Epithelial cell of esophagus (primary cell): ENCODE results near the gene PAFAH1B1.

Source experiments
- DNase-seq: peaks from one replicate; pipeline ENCODE4 v3.0.0; 2010; ENCODE audit warnings: low read depth
- H3K4me3 ChIP-seq: 2 replicates; pipeline ENCODE4 v1.5.1; 2011; ENCODE audit warnings: mild to moderate bottlenecking, low read length, control low read depth
- TF ChIP-seq, protein P1 (sequence below): IDR thresholded peaks from 2 replicates; pipeline ENCODE4 v1.5.1; 2011; ENCODE audit warnings: low read depth, mild to moderate bottlenecking, low read length, control low read depth, inconsistent platforms; ENCODE audit not compliant: insufficient read depth; ENCODE audit errors: missing control alignments

The PAFAH1B1 gene

DNA sequence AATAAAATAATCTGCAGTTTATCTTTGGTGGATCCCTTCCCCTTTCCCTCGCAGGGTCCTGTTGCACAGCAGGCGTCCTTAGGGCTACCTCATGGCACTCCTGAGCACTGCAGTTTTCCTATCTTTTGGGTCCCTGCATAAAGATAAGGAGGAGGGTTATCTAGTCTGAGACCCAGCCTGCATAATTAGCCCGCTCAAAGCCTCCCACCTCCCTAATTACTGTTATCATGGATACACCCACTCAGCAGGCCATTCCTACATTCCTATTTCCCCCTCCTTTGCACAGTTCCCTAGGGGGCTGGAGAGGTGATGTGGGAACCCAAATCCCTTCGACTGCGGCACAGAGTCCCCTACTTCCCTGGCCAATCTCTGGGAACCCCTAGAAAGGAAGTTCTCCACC, 123.2 kb downstream of the PAFAH1B1 start:
- H3K4me3 ChIP-seq: no peak overlapping the region
- DNase-seq: no peak
- TF ChIP-seq, protein P1, sequence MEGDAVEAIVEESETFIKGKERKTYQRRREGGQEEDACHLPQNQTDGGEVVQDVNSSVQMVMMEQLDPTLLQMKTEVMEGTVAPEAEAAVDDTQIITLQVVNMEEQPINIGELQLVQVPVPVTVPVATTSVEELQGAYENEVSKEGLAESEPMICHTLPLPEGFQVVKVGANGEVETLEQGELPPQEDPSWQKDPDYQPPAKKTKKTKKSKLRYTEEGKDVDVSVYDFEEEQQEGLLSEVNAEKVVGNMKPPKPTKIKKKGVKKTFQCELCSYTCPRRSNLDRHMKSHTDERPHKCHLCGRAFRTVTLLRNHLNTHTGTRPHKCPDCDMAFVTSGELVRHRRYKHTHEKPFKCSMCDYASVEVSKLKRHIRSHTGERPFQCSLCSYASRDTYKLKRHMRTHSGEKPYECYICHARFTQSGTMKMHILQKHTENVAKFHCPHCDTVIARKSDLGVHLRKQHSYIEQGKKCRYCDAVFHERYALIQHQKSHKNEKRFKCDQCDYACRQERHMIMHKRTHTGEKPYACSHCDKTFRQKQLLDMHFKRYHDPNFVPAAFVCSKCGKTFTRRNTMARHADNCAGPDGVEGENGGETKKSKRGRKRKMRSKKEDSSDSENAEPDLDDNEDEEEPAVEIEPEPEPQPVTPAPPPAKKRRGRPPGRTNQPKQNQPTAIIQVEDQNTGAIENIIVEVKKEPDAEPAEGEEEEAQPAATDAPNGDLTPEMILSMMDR: no peak

DNA sequence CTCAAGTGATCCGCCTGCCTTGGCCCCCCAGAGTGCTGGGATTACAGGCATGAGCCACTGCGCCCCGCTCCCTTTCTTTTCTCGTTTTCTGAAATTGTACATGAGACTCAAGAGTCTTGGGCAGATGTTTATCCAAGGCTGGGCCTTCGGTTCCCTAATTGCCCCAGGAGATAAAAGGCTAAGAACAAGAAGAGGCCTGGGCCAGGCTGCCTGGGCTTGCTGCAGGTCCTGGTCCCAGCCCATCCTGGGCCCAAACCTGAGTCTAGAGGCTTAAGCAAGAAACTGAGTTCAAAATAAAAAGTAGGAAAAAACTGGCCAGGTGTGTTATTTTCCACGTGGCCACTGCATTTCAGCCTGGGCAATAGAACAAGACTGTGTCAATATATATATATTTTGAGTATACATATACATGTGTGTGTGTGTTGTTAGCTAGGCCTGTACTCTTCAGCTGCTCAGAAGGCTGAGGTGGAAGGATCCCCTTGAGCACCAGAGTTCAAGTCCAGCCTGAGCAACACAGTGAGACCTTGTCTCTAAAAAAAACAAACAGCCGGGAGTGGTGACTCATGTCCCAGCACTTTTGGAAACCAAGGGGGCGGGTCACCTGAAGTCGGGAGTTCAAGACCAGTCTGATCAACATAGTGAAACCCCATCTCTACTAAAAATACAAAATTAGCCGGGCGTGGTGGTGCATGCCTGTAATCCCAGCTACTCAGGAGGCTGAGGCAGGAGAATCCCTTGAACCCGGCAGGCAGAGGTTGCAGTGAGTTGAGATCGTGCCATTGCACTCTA, 124.9 kb downstream of the PAFAH1B1 start:
- TF ChIP-seq, protein P1: no peak
- DNase-seq: peak; percentile 54
- no peak overlapping the region for H3K4me3 ChIP-seq

DNA sequence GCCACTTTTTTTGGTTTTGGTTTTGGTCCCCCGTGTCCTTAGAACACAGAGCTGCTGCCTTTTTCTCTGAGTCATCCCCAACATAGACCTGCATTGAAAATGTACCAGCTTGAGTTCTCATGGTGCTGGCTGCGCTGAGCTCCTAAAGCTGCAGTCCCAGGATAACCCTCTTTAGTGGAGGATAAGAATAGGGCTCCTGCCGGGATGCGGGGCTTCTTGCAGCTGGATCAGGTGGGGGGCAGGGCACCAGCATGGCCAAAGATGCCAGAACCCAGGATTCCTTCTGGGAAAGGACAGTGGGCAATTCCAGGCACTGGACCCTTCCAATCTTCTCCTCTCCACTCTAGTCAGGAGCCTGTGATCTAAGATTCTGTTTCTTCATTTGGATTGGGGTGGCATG, 126.4 kb downstream of the PAFAH1B1 start:
- DNase-seq: no peak
- TF ChIP-seq, protein P1: no peak
- no peak overlapping the region for H3K4me3 ChIP-seq

DNA sequence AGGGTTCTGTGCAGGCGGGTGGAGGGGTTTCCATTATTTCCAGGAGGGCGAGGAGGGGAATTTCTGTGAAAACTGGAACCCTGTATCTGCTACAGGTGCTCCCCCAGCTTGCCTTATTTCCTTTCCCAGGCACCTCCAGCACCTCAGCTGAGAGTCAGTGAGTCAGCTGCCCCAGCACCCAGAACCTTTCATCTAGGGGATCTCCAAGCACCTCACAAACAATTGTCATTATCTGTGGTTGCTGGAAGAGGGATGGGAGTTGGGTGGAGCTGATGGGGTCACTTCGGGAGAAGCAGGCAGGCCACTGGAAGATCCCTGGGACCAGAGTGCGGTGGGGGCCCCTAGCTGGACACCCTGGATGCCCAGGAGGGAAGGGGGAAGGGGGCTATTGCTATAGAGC, 128.1 kb downstream of the PAFAH1B1 start:
- peak; percentile 46 for DNase-seq
- TF ChIP-seq, protein P1: no peak
- H3K4me3 ChIP-seq: no peak overlapping the region

DNA sequence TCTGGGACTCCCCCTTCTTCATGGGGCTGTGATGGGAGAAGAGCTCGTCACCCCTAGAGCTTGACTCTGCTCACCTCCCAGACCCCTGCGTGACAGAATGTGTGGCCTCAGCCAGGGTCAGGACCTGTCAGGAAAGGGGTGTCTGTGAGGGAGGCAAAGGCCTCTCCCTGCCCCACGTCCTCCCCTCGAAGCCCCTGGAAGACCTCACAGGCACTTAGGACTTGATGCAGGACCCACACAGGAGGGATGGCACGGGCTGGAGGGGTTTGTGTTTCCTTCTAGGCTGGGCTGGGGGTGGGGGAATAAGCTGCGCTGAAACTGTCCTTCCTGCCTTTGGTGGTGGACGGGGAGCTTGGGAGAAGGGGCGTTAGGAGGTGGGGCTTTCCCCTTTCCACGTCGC, 129.2 kb downstream of the PAFAH1B1 start:
- DNase-seq: no peak
- TF ChIP-seq, protein P1: no peak
- H3K4me3 ChIP-seq: no peak overlapping the region

DNA sequence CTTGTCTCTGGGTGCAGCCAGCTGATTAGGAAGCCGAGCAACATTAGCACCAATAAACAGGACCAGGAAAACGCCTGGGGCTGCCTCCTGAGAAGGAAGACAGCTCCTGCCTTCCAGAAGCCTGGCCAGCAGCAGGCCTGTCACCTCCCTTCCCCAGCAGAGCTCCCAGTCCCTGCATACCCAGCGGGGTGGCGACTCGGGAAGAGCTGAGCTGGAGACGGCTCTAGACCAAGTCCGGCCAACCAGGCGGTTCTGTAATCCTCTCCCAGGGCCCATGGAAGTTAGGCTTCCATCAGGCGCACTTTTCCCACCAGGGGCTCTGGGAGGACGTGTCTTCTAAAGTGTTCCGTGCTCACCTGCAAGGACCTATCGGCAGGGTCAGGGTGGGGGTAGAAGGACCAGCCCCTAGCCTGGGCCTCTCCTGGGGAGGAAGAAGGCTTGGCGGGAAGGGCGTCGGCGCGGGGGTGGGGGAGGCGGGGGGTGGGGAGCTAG, 130.1 kb downstream of the PAFAH1B1 start:
- TF ChIP-seq, protein P1: no peak

More for the DNA sequence above, 130.1 kb downstream of the PAFAH1B1 start:
- peak; percentile 15 for DNase-seq
- H3K4me3 ChIP-seq: no peak overlapping the region
